ENCODE data around the gene CRY1.

- TF ChIP-seq EZH2 (IDR thresholded peaks at IDR 0.05; ENCODE audit: borderline replicate concordance, insufficient read depth, low read length, poor library complexity, severe bottlenecking) (no peak), CTCF (IDR thresholded peaks at IDR 0.05; ENCODE audit: poor library complexity, severe bottlenecking) (no peak), MXI1 (conservative IDR thresholded peaks at IDR 0.05; ENCODE audit: poor library complexity, severe bottlenecking) (no peak), REST (IDR thresholded peaks at IDR 0.05; ENCODE audit: borderline replicate concordance) (no peak), POLR2AphosphoS5 (IDR thresholded peaks at IDR 0.05) (no peak), TAF1 (IDR thresholded peaks at IDR 0.05; ENCODE audit: low read depth) (no peak)
Measured at GRCh38 chr12:106962286-106962685, 131.1 kb downstream of the CRY1 start.

Measured in neural cell (in vitro differentiated cells).